Neural progenitor cell (in vitro differentiated cells): ENCODE measurements around the gene LEMD3. TPM values are rescaled to one million over a fixed set of nuclear protein-coding genes. Genes with fewer than 3 reads are reported as not detected.

Experiments
- DNase-seq: peaks from one replicate; pipeline ENCODE4 v3.0.0-alpha.2; 2016; ENCODE audit warnings: low spot score
- H2AFZ ChIP-seq: fragments of 200-600 bp; sonication (generic); replicated peaks from 2 replicates; pipeline ENCODE4 v1.6.1; 2016; ENCODE audit warnings: antibody characterized with exemption
- H3F3A ChIP-seq: fragments of 200-600 bp; sonication (generic); 2 replicates; pipeline ENCODE4 v1.6.1; 2016; ENCODE audit warnings: antibody characterized with exemption, low read depth
- H3K27ac ChIP-seq: fragments of 200-600 bp; sonication (generic); 2 replicates; pipeline ENCODE4 v1.5.1; 2016; ENCODE audit warnings: mild to moderate bottlenecking
- H3K27me3 ChIP-seq: fragments of 200-600 bp; sonication (generic); 2 replicates; pipeline ENCODE4 v1.6.1; 2016; ENCODE audit warnings: mild to moderate bottlenecking, moderate library complexity
- H3K36me3 ChIP-seq: fragments of 200-600 bp; sonication (generic); 2 replicates; pipeline ENCODE4 v1.5.1; 2016
- H3K4me1 ChIP-seq: fragments of 200-600 bp; sonication (generic); 2 replicates; pipeline ENCODE4 v1.6.1; 2016; ENCODE audit warnings: mixed run types
- H3K4me2 ChIP-seq: fragments of 200-600 bp; sonication (generic); 2 replicates; pipeline ENCODE4 v1.6.1; 2016
- H3K4me3 ChIP-seq: fragments of 200-600 bp; sonication (generic); 2 replicates; pipeline ENCODE4 v1.5.1; 2016
- H3K79me2 ChIP-seq: fragments of 200-600 bp; sonication (generic); 2 replicates; pipeline ENCODE4 v1.6.1; 2016; ENCODE audit warnings: low read depth
- H3K9ac ChIP-seq: fragments of 200-600 bp; sonication (generic); 2 replicates; pipeline ENCODE4 v1.6.1; 2016
- H3K9me3 ChIP-seq: fragments of 200-600 bp; sonication (generic); 2 replicates; pipeline ENCODE4 v1.5.1; 2016; ENCODE audit warnings: low read depth
- H4K20me1 ChIP-seq: fragments of 200-600 bp; sonication (generic); 2 replicates; pipeline ENCODE4 v1.6.1; 2016; ENCODE audit warnings: low read depth
- H3K27ac Mint-ChIP-seq: 3 replicates; pipeline ENCODE4 v1.8.0; 2021; ENCODE audit warnings: mixed read lengths
- H3K27me3 Mint-ChIP-seq: 2 replicates; pipeline ENCODE4 v1.8.0; 2022; ENCODE audit warnings: low read depth, mild to moderate bottlenecking, inconsistent platforms, moderate library complexity, mixed read lengths; ENCODE audit not compliant: insufficient read depth
- H3K36me3 Mint-ChIP-seq: 3 replicates; pipeline ENCODE4 v1.8.0; 2021; ENCODE audit warnings: mixed read lengths
- H3K4me1 Mint-ChIP-seq: 3 replicates; pipeline ENCODE4 v1.8.0; 2021; ENCODE audit warnings: mixed read lengths
- H3K4me3 Mint-ChIP-seq: 3 replicates; pipeline ENCODE4 v1.8.0; 2021; ENCODE audit warnings: mild to moderate bottlenecking, moderate library complexity, mixed read lengths
- H3K9me3 Mint-ChIP-seq: 3 replicates; pipeline ENCODE4 v1.8.0; 2020; ENCODE audit warnings: mixed read lengths
- EZH2 ChIP-seq: fragments of 200-600 bp; sonication (generic); IDR thresholded peaks from 2 replicates; pipeline ENCODE4 v1.6.1; 2017; ENCODE audit warnings: antibody characterized with exemption, mild to moderate bottlenecking, moderate library complexity
- EZH2phosphoT487 ChIP-seq: fragments of 200-600 bp; sonication (generic); IDR thresholded peaks from 2 replicates; pipeline ENCODE4 v1.6.1; 2017; ENCODE audit warnings: antibody characterized with exemption
- total RNA-seq: library from RNA; depleted of rRNA; stranded (reverse); fragments of >200 nt; gene quantifications from 2 replicates; pipeline ENCODE4 v1.2.3, GENCODE V29; 2015; ENCODE audit warnings: low replicate concordance
- TF ChIP-seq, protein P1 (sequence below): fragments of 200-600 bp; sonication (generic); IDR thresholded peaks from 2 replicates; pipeline ENCODE4 v1.5.1; 2017; ENCODE audit warnings: antibody characterized with exemption, mild to moderate bottlenecking

The LEMD3 gene
- total RNA-seq, 1 donor from 2014 or later = 11.5 TPM

DNA sequence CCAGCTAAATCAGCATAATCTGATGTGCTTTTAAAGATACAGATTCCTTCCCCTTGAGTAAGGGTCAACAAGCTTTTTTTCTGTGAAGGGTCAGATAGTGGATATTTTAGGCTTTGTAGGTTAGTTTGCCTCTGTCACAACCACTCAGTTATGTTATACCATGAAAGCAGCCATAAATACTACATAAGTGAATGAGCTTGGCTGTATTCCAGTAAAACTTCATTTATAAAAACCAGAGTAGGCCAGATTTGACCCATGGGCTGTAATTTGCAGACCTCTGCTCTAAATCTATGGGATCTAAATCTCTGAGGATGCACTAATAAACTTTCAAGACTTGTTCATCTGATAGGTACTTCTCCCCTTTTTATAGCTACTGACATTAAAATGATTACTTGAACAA, 47.7 kb downstream of the LEMD3 start:
- peaks cover 35% of the 10 kb centered on the region for H3K36me3 Mint-ChIP-seq
- H3K4me3 ChIP-seq = no peak overlapping the region
- H3K4me1 Mint-ChIP-seq = no peaks in the 10 kb centered on the region
- peaks cover 24% of the 10 kb centered on the region for H3K9me3 Mint-ChIP-seq
- no peaks in the 10 kb centered on the region for H3K4me1 ChIP-seq
- peaks cover 10% of the 10 kb centered on the region for H3K9me3 ChIP-seq
- H3K4me3 Mint-ChIP-seq = no peak overlapping the region
- H3K27me3 Mint-ChIP-seq = no peaks in the 10 kb centered on the region
- TF ChIP-seq EZH2phosphoT487 = no peak
- no peaks in the 10 kb centered on the region for H3F3A ChIP-seq
- H3K79me2 ChIP-seq = no peaks in the 10 kb centered on the region
- H2AFZ ChIP-seq = no peak overlapping the region
- H3K27ac ChIP-seq = no peak overlapping the region
- no peak for DNase-seq
- no peaks in the 10 kb centered on the region for H3K36me3 ChIP-seq
- no peak overlapping the region for H3K9ac ChIP-seq
- H3K4me2 ChIP-seq = no peak overlapping the region
- H3K27ac Mint-ChIP-seq = no peak overlapping the region
- H3K27me3 ChIP-seq = no peaks in the 10 kb centered on the region
- no peaks in the 10 kb centered on the region for H4K20me1 ChIP-seq

DNA sequence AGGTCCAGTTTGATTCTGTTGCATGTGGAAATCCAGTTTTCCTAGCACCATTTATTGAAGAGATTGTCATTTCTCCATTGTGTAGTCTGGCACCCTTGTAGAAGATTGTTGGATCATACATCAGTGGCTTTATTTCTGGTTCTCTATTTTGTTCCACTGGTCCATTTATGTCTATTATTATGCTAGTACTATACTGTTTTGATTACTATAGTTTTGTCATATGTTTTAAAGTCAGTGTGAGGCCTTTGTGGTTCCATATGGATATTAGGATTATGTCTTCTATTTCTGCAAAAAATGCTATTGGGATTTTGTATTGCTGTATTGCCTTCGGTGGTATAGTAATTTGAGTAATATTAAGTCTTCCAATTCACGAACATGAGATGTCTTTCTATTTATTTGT, 51.4 kb downstream of the LEMD3 start:
- no peaks in the 10 kb centered on the region for H3K79me2 ChIP-seq
- Mint-ChIP-seq H3K4me1 (no peaks in the 10 kb centered on the region), H3K9me3 (peaks cover 48% of the 10 kb centered on the region), H3K27me3 (no peaks in the 10 kb centered on the region), H3K27ac (no peak overlapping the region), H3K4me3 (no peak overlapping the region), H3K36me3 (peaks cover 58% of the 10 kb centered on the region)
- no peak overlapping the region for H3K4me3 ChIP-seq
- no peaks in the 10 kb centered on the region for H3K4me1 ChIP-seq
- no peak overlapping the region for H3K27ac ChIP-seq
- TF ChIP-seq, protein P1, sequence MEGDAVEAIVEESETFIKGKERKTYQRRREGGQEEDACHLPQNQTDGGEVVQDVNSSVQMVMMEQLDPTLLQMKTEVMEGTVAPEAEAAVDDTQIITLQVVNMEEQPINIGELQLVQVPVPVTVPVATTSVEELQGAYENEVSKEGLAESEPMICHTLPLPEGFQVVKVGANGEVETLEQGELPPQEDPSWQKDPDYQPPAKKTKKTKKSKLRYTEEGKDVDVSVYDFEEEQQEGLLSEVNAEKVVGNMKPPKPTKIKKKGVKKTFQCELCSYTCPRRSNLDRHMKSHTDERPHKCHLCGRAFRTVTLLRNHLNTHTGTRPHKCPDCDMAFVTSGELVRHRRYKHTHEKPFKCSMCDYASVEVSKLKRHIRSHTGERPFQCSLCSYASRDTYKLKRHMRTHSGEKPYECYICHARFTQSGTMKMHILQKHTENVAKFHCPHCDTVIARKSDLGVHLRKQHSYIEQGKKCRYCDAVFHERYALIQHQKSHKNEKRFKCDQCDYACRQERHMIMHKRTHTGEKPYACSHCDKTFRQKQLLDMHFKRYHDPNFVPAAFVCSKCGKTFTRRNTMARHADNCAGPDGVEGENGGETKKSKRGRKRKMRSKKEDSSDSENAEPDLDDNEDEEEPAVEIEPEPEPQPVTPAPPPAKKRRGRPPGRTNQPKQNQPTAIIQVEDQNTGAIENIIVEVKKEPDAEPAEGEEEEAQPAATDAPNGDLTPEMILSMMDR = no peak
- TF ChIP-seq EZH2phosphoT487 = no peak
- H4K20me1 ChIP-seq = no peaks in the 10 kb centered on the region
- no peak overlapping the region for H3K9ac ChIP-seq
- H3K36me3 ChIP-seq = no peaks in the 10 kb centered on the region
- H3K4me2 ChIP-seq = no peak overlapping the region
- no peaks in the 10 kb centered on the region for H3F3A ChIP-seq
- H3K27me3 ChIP-seq = no peaks in the 10 kb centered on the region
- no peak for DNase-seq
- peaks cover 10% of the 10 kb centered on the region for H3K9me3 ChIP-seq
- no peak overlapping the region for H2AFZ ChIP-seq

DNA sequence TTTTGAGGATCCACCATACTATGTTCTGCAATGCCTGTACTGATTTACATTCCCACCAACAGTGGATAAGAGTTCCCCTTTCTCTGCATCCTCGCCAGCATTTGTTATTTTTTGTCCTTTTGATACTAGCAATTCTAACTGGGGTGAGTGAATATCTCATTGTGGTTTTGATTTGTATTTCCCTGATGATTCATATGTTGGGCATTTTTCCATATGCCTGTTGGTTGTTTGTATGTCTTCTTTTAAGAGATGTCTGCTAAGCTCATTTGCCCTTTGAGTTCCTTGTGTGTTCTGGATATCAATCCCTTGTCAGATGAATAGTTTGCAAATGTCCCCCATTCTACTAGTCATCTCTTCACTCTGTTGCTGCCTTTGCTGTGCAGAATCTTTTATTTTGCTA, 60.1 kb downstream of the LEMD3 start:
- peaks cover 43% of the 10 kb centered on the region for H3K36me3 Mint-ChIP-seq
- Histone ChIP-seq H3K36me3 (no peaks in the 10 kb centered on the region), H3K27me3 (no peaks in the 10 kb centered on the region), H3K4me1 (peaks cover 7% of the 10 kb centered on the region), H3K9me3 (peaks cover 9% of the 10 kb centered on the region), H3K4me2 (no peak overlapping the region), H2AFZ (no peak overlapping the region), H3F3A (no peaks in the 10 kb centered on the region), H3K79me2 (no peaks in the 10 kb centered on the region), H3K27ac (no peak overlapping the region), H3K4me3 (no peak overlapping the region), H4K20me1 (no peaks in the 10 kb centered on the region), H3K9ac (no peak overlapping the region)
- H3K4me1 Mint-ChIP-seq = peaks cover 2% of the 10 kb centered on the region
- DNase-seq = no peak
- no peak overlapping the region for H3K27ac Mint-ChIP-seq
- H3K4me3 Mint-ChIP-seq = no peak overlapping the region
- H3K9me3 Mint-ChIP-seq = peaks cover 37% of the 10 kb centered on the region
- TF ChIP-seq EZH2phosphoT487 = no peak
- TF ChIP-seq, protein P1 = no peak
- TF ChIP-seq EZH2 = no peak
- no peaks in the 10 kb centered on the region for H3K27me3 Mint-ChIP-seq

DNA sequence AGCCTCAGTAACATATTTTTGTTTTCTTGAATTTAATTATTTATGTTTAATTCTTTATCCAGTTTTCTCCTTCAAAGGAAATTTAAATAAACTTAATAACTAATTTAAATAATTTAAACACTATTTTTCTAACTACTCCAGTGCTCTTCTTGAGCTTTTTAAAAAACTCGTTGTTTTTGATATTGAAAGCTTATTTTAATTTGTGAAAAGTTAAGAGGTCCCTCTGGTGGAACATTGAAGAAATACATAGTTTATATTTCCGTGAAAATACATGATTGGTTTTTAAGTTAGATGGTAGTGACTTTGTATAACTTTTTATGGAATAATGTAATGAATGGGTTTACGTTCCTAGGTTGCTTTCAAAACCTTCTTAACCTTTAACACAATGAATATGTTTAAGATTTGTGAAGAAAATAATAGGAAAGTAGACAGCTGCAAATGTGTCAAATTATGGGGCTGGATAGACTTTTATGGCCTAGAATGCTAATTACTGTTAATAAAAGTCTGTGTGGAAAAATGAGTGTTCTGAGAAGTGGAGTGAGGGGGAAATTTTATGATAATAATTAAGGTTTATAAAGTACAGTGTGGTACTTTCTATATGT, 63.2 kb downstream of the LEMD3 start:
- no peak overlapping the region for H3K27ac ChIP-seq
- no peak for DNase-seq
- no peak overlapping the region for H3K9ac ChIP-seq
- no peaks in the 10 kb centered on the region for H3K36me3 ChIP-seq
- H3K4me2 ChIP-seq = no peak overlapping the region
- Mint-ChIP-seq H3K4me3 (no peak overlapping the region), H3K27me3 (no peaks in the 10 kb centered on the region), H3K27ac (no peak overlapping the region), H3K36me3 (peaks cover 23% of the 10 kb centered on the region), H3K9me3 (peaks cover 24% of the 10 kb centered on the region), H3K4me1 (peaks cover 2% of the 10 kb centered on the region)
- H3K27me3 ChIP-seq = no peaks in the 10 kb centered on the region
- H3F3A ChIP-seq = no peaks in the 10 kb centered on the region
- TF ChIP-seq EZH2 = no peak
- TF ChIP-seq, protein P1 = peak; percentile 53
- H3K9me3 ChIP-seq = peaks cover 9% of the 10 kb centered on the region
- H4K20me1 ChIP-seq = no peaks in the 10 kb centered on the region
- H3K79me2 ChIP-seq = no peaks in the 10 kb centered on the region
- H3K4me3 ChIP-seq = no peak overlapping the region
- H3K4me1 ChIP-seq = peaks cover 8% of the 10 kb centered on the region
- H2AFZ ChIP-seq = no peak overlapping the region
